NCI-H1694 (cell line): ENCODE measurements around the gene MED1.
A peak's percentile ranks its signal among the peaks of the same experiment; 100 is the strongest.
"Not testable (repeated sequence)": the region's sequence is repeated elsewhere in the genome, so short reads cannot be mapped to it uniquely, and the experiment has no call there.

Experiments
- DNase-seq: peaks from one replicate; lab custom pipeline; 2025; lab: John Stamatoyannopoulos, UW

Gene MED1

GRCh38 chr17:39410279-39410678 lies 40.8 kb downstream of the MED1 start:
- DNase-seq, result no peak

- no peak for DNase-seq
Observed at GRCh38 chr17:39408360-39408759, 42.7 kb downstream of the MED1 start.

- DNase-seq, result no peak
Observed at GRCh38 chr17:39406951-39407350, 44.1 kb downstream of the MED1 start.

GRCh38 chr17:39405436-39405835 lies 45.6 kb downstream of the MED1 start:
- DNase-seq, result no peak

GRCh38 chr17:39404542-39405378 lies 46.3 kb downstream of the MED1 start:
- DNase-seq, result no peak

GRCh38 chr17:39402890-39403605 lies 48.0 kb downstream of the MED1 start:
- DNase-seq, result no peak

- DNase-seq, result peak; percentile 95
Observed at GRCh38 chr17:39402244-39402889, 48.7 kb downstream of the MED1 start.

GRCh38 chr17:39401412-39402243 lies 49.4 kb downstream of the MED1 start, which contains the start of gene FBXL20:
TSS of gene FBXL20 (minus strand) at chr17:39401626. CDS start at chr17:39401402, 224 bp downstream.
- DNase-seq, result peak; percentile 82

GRCh38 chr17:39400547-39401411 lies 50.3 kb downstream of the MED1 start:
- no peak for DNase-seq

GRCh38 chr17:39399791-39400190 lies 51.3 kb downstream of the MED1 start:
- DNase-seq, result no peak

GRCh38 chr17:39393736-39394135 lies 57.3 kb downstream of the MED1 start:
- peak; percentile 9 for DNase-seq

- no peak for DNase-seq
Observed at GRCh38 chr17:39391448-39391847, 59.6 kb downstream of the MED1 start.

- no peak for DNase-seq
Observed at GRCh38 chr17:39385040-39385439, 66.0 kb downstream of the MED1 start.

GRCh38 chr17:39380144-39380543 lies 70.9 kb downstream of the MED1 start:
- no peak for DNase-seq

- DNase-seq, result no peak
Observed at GRCh38 chr17:39376434-39376833, 74.6 kb downstream of the MED1 start.

GRCh38 chr17:39367805-39368204 lies 83.3 kb downstream of the MED1 start:
- not testable (repeated sequence) for DNase-seq

GRCh38 chr17:39365872-39366271 lies 85.2 kb downstream of the MED1 start:
- no peak for DNase-seq

- DNase-seq, result no peak
Observed at GRCh38 chr17:39365242-39365641, 85.8 kb downstream of the MED1 start.

GRCh38 chr17:39364236-39365025 lies 86.6 kb downstream of the MED1 start:
- DNase-seq, result no peak

GRCh38 chr17:39361064-39361463 lies 90.0 kb downstream of the MED1 start:
- DNase-seq, result no peak
